DND-41 (cell line): ENCODE data around the gene CRTC3.

ENCODE experiments used
- ATAC-seq: fragments of 200-7000 bp; cut with Tn5 transposase; 3 replicates; pipeline ENCODE4 v1.9.1; 2021; ENCODE audit warnings: low read depth; ENCODE audit not compliant: insufficient read depth
- DNase-seq: peaks from one replicate; pipeline ENCODE4 v3.0.0-alpha.2; 2020
- H2AFZ ChIP-seq: 2 replicates; pipeline ENCODE4 v1.6.0; 2012; ENCODE audit warnings: low read depth, low read length
- H3K27ac ChIP-seq: 2 replicates; pipeline ENCODE4 v1.5.1; 2012; ENCODE audit warnings: low read length, inconsistent platforms
- H3K27me3 ChIP-seq: fragments of 200-600 bp; sonication (generic); 2 replicates; pipeline ENCODE4 v1.6.0; 2012; ENCODE audit warnings: low read length, mild to moderate bottlenecking, inconsistent platforms; ENCODE audit not compliant: insufficient read depth, poor library complexity
- H3K36me3 ChIP-seq: 2 replicates; pipeline ENCODE4 v1.5.1; 2012; ENCODE audit warnings: low read length, inconsistent platforms; ENCODE audit not compliant: insufficient read depth
- H3K4me1 ChIP-seq: 2 replicates; pipeline ENCODE4 v1.5.1; 2012; ENCODE audit warnings: mild to moderate bottlenecking, low read length; ENCODE audit not compliant: insufficient read depth
- H3K4me2 ChIP-seq: 2 replicates; pipeline ENCODE4 v1.6.0; 2012; ENCODE audit warnings: mild to moderate bottlenecking, moderate library complexity, low read length, inconsistent platforms; ENCODE audit not compliant: insufficient read depth
- H3K4me3 ChIP-seq, 2 experiments: fragments of 200-600 bp in 1 of 2; shearing (Covaris generic) in 1 of 2; 2 replicates each; pipeline ENCODE4 v1.5.1; 2012 to 2016; ENCODE audit warnings: inconsistent platforms in 2 of 2, low read length in 2 of 2, mild to moderate bottlenecking in 2 of 2, low read depth in 1 of 2, moderate library complexity in 1 of 2
- H3K79me2 ChIP-seq: 2 replicates; pipeline ENCODE4 v1.6.0; 2012; ENCODE audit warnings: low read length, inconsistent platforms; ENCODE audit not compliant: insufficient read depth
- H3K9ac ChIP-seq: 2 replicates; pipeline ENCODE4 v1.6.0; 2012; ENCODE audit warnings: low read depth, mild to moderate bottlenecking, inconsistent platforms, low read length, moderate library complexity
- H3K9me3 ChIP-seq: 2 replicates; pipeline ENCODE4 v1.5.1; 2012; ENCODE audit warnings: low read length, moderate library complexity, mild to moderate bottlenecking, inconsistent platforms; ENCODE audit not compliant: insufficient read depth, severe bottlenecking
- H4K20me1 ChIP-seq: 2 replicates; pipeline ENCODE4 v1.6.0; 2012; ENCODE audit warnings: low read length; ENCODE audit not compliant: insufficient read depth
- EZH2 ChIP-seq: IDR thresholded peaks from 3 replicates; pipeline ENCODE4 v1.6.1; 2012; ENCODE audit warnings: borderline replicate concordance, low read depth, mild to moderate bottlenecking, moderate library complexity, low read length, inconsistent platforms; ENCODE audit not compliant: severe bottlenecking
- TF ChIP-seq, protein P1 (sequence below): IDR thresholded peaks from 2 replicates; pipeline ENCODE4 v1.5.1; 2012; ENCODE audit warnings: borderline replicate concordance, low read length, moderate library complexity, mild to moderate bottlenecking; ENCODE audit not compliant: poor library complexity, severe bottlenecking; ENCODE audit errors: extremely low read depth

Gene CRTC3

GRCh38 chr15:90664650-90665287 lies 135.0 kb downstream of the CRTC3 start:
- Histone ChIP-seq H3K36me3 (no peaks in the 10 kb centered on the region), H3K79me2 (no peaks in the 10 kb centered on the region), H3K4me2 (peak overlapping the region; percentile 80), H3K4me1 (peaks cover 37% of the 10 kb centered on the region), H2AFZ (no peak overlapping the region), H3K4me3 (peak overlapping the region in 1 of 2 experiments; percentile 53; a peak in 2 of 4 replicates), H3K27me3 (peaks cover 57% of the 10 kb centered on the region), H3K9me3 (no peaks in the 10 kb centered on the region), H3K27ac (no peak overlapping the region), H3K9ac (peak overlapping the region; percentile 43; the same call in 1 of the 2 replicates), H4K20me1 (peaks cover 28% of the 10 kb centered on the region)
- ATAC-seq (no peak), DNase-seq (no peak)
- TF ChIP-seq, protein P1, sequence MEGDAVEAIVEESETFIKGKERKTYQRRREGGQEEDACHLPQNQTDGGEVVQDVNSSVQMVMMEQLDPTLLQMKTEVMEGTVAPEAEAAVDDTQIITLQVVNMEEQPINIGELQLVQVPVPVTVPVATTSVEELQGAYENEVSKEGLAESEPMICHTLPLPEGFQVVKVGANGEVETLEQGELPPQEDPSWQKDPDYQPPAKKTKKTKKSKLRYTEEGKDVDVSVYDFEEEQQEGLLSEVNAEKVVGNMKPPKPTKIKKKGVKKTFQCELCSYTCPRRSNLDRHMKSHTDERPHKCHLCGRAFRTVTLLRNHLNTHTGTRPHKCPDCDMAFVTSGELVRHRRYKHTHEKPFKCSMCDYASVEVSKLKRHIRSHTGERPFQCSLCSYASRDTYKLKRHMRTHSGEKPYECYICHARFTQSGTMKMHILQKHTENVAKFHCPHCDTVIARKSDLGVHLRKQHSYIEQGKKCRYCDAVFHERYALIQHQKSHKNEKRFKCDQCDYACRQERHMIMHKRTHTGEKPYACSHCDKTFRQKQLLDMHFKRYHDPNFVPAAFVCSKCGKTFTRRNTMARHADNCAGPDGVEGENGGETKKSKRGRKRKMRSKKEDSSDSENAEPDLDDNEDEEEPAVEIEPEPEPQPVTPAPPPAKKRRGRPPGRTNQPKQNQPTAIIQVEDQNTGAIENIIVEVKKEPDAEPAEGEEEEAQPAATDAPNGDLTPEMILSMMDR: no peak
- TF ChIP-seq EZH2: no peak

DNA sequence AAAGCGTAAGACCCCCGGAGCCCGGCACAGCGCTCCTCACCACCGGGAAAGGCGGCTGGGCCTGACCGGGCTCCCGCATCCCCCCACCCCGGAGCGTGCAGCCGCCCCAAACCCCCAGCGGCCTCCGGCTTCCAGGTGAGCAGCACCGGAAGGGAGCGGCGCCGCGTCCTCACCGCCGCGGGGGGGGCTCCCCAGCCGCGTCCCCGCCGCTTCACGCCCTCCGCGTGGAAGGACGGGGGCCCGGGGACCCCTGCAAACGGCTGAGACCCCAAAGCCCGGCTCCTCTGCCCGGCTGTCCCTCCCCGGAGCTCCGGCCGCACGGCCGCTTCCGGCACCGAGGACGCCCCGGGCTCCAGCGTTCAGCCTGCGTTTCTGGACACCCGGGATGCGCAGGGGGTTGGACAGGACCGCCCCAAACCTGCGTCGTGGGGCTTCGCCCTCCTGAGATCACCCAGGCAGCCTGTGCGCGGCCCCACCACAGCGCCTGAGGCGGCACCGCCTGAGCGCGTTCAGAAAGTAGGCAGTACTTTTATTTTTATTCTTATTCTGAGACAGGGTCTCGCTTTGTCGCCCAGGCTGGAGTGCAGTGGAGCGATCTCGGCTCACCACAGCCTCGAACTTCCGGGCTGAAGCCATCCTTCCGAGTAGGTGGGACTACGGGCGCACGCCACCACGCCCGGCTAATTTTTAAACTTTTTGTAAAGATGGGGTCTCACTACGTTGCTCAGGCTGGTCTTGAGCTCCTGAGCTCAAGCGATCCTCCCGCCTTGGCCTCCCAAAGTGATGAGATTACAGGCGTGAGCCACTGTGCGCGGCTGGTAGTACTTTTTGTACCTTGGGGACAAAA lies 135.8 kb downstream of the CRTC3 start:
- Histone ChIP-seq H3K9ac (peak overlapping the region; percentile 43), H3K4me2 (peak overlapping the region; percentile 80), H3K4me3 (peak overlapping the region; percentile 10 to 53; a peak in 3 of 4 replicates), H3K9me3 (no peaks in the 10 kb centered on the region), H3K27ac (no peak overlapping the region), H2AFZ (peak overlapping the region; percentile 44; the same call in 1 of the 2 replicates), H3K27me3 (peaks cover 51% of the 10 kb centered on the region), H3K79me2 (no peaks in the 10 kb centered on the region), H4K20me1 (peaks cover 21% of the 10 kb centered on the region), H3K4me1 (peaks cover 30% of the 10 kb centered on the region), H3K36me3 (no peaks in the 10 kb centered on the region)
- TF ChIP-seq EZH2: peak; percentile 90
- TF ChIP-seq, protein P1: no peak
- DNase-seq (peak; percentile 39), ATAC-seq (peak; percentile 53)

- TF ChIP-seq EZH2: no peak
- TF ChIP-seq, protein P1: no peak
- Histone ChIP-seq H3K79me2 (no peaks in the 10 kb centered on the region), H3K27me3 (peaks cover 51% of the 10 kb centered on the region), H3K27ac (no peak overlapping the region), H3K9ac (no peak overlapping the region), H3K36me3 (no peaks in the 10 kb centered on the region), H2AFZ (no peak overlapping the region), H3K9me3 (no peaks in the 10 kb centered on the region), H3K4me1 (peaks cover 22% of the 10 kb centered on the region), H3K4me2 (peak overlapping the region; percentile 80), H3K4me3 (peak overlapping the region in 1 of 2 experiments; percentile 53; a peak in 1 of 4 replicates), H4K20me1 (peaks cover 16% of the 10 kb centered on the region)
- DNase-seq (no peak), ATAC-seq (no peak)
Observed at GRCh38 chr15:90666135-90666909, 136.6 kb downstream of the CRTC3 start.
